Stimulated activated CD4-positive, alpha-beta T cell treated with anti-CD3 and anti-CD28 coated beads, Interleukin-12 subunit alpha, Interleukin-12 subunit beta, amount 100 ng/mL, for 24 hours (primary cell): ENCODE results near the gene ABCA7.
"Not testable (repeated sequence)": the region's sequence is repeated elsewhere in the genome, so short reads cannot be mapped to it uniquely, and the experiment has no call there.

ENCODE experiments used
- DNase-seq, 2 experiments: peaks; one replicate each; pipeline ENCODE4 v3.0.0-alpha.2; 2020; ENCODE audit warnings: low read depth in 2 of 2

ABCA7 gene

GRCh38 chr19:1104311-1105007 lies 64.6 kb downstream of the ABCA7 start:
- peak in 1 of 2 experiments; percentile 61 for DNase-seq

GRCh38 chr19:1105008-1105872 lies 65.3 kb downstream of the ABCA7 start:
- DNase-seq: no peak

- no peak for DNase-seq
Measured at GRCh38 chr19:1105873-1106840, 66.2 kb downstream of the ABCA7 start.

- DNase-seq: no peak
Measured at GRCh38 chr19:1106841-1107660, 67.1 kb downstream of the ABCA7 start.

GRCh38 chr19:1107661-1108261 lies 67.9 kb downstream of the ABCA7 start:
- DNase-seq: no peak

GRCh38 chr19:1108291-1109031 lies 68.6 kb downstream of the ABCA7 start:
- no peak for DNase-seq

GRCh38 chr19:1109032-1109551 lies 69.2 kb downstream of the ABCA7 start:
- DNase-seq: no peak

- no peak for DNase-seq
Measured at GRCh38 chr19:1109697-1110671, 70.1 kb downstream of the ABCA7 start.

- DNase-seq: no peak
Measured at GRCh38 chr19:1110809-1111640, 71.1 kb downstream of the ABCA7 start.

GRCh38 chr19:1111641-1112267 lies 71.8 kb downstream of the ABCA7 start:
- no peak for DNase-seq

GRCh38 chr19:1112268-1113029 lies 72.5 kb downstream of the ABCA7 start:
- DNase-seq: no peak

- DNase-seq: peak; percentile 60 to 88
Measured at GRCh38 chr19:1113030-1113985, 73.4 kb downstream of the ABCA7 start.

- DNase-seq: no peak
Measured at GRCh38 chr19:1113986-1114483, 74.1 kb downstream of the ABCA7 start.

- not testable (repeated sequence) for DNase-seq
Measured at GRCh38 chr19:1114728-1115127, 74.8 kb downstream of the ABCA7 start.
